Colonic mucosa (tissue), 4 donors: ENCODE measurements around the gene TMPRSS3. TPM values are rescaled to one million over a fixed set of nuclear protein-coding genes. Genes with fewer than 3 reads are reported as not detected.

Source experiments
- DNase-seq: peaks from one replicate; pipeline ENCODE4 v3.0.0-alpha.2; 2020
- H3K27ac ChIP-seq: fragments of 200-600 bp; one replicate; pipeline ENCODE4 v1.8.0; 2021
- H3K27me3 ChIP-seq: fragments of 200-600 bp; one replicate; pipeline ENCODE4 v1.8.0; 2021
- H3K36me3 ChIP-seq: fragments of 200-600 bp; one replicate; pipeline ENCODE4 v1.8.0; 2021
- H3K4me1 ChIP-seq: fragments of 200-600 bp; one replicate; pipeline ENCODE4 v1.8.0; 2021; ENCODE audit warnings: mild to moderate bottlenecking
- H3K4me3 ChIP-seq: fragments of 200-600 bp; one replicate; pipeline ENCODE4 v1.8.0; 2021
- H3K9ac ChIP-seq, 2 donors: one replicate each; pipeline ENCODE4 v1.7.0; 2013; ENCODE audit warnings: control low read depth in 2 of 2, low read depth in 2 of 2, low read length in 2 of 2
- H3K9me3 ChIP-seq: fragments of 200-600 bp; one replicate; pipeline ENCODE4 v1.8.0; 2021
- CTCF ChIP-seq: fragments of 200-600 bp; IDR thresholded peaks from one replicate; pipeline ENCODE4 v1.8.0; 2022; ENCODE audit warnings: antibody characterized with exemption, mild to moderate bottlenecking
- intact Hi-C: fragments of 100-400 bp; cut with DNase I; formaldehyde crosslinking; loops from one replicate; pipeline ENCODE4 v1.14.1; 2022
- total RNA-seq, 2 donors: library from RNA; stranded (reverse); fragmentation: NEBNext Ultra II Directional in 1 of 2; extraction: Animal tissue kit (Norgen Biotek cat#: 25700) in 1 of 2; gene quantifications; one replicate each; pipeline ENCODE4 v1.2.1, GENCODE V29; 2021
- donor health status: healthy.
- donor health status: DM: no; HTN: no; CAD: no.
- donor health status: DM: no; HTN: no; CAD: no.

Gene TMPRSS3
- 1 to 10 TPM in 1 of 2 donors, under 1 TPM in 1; 0.82 to 1.2 TPM for total RNA-seq

- no peaks in the 10 kb centered on the region for H3K9me3 ChIP-seq
- H3K4me3 ChIP-seq = no peak within 1 kb of the TSS
- H3K36me3 ChIP-seq = no peaks in the 10 kb centered on the region
- H3K27ac ChIP-seq = no peak within 1 kb of the TSS
- DNase-seq = no peak
- no peak for TF ChIP-seq CTCF
- intact Hi-C loops = no loop called here
- no peak within 1 kb of the TSS for H3K9ac ChIP-seq
- H3K4me1 ChIP-seq = no peaks in the 10 kb centered on the region
- no peaks in the 10 kb centered on the region for H3K27me3 ChIP-seq
Observed at GRCh38 chr21:42395905-42396651, at the start of gene TMPRSS3. Gene TMPRSS3 (minus strand): TSS chr21:42396052. CDS start chr21:42395417, 635 bp downstream.

- H3K9ac ChIP-seq = no peak overlapping the region
- H3K4me3 ChIP-seq = no peak overlapping the region
- H3K27me3 ChIP-seq = no peaks in the 10 kb centered on the region
- no peak for TF ChIP-seq CTCF
- H3K9me3 ChIP-seq = no peaks in the 10 kb centered on the region
- no peaks in the 10 kb centered on the region for H3K36me3 ChIP-seq
- H3K4me1 ChIP-seq = no peaks in the 10 kb centered on the region
- intact Hi-C loops = loop anchor here (5.0 kb wide), 1 partner anchor 63 kb away; no protein-coding TSS in a partner anchor
- no peak for DNase-seq
- H3K27ac ChIP-seq = no peak overlapping the region
Observed at GRCh38 chr21:42445311-42445710, 49.5 kb upstream of the TMPRSS3 start.

GRCh38 chr21:42444745-42445059 is 48.9 kb upstream of the TMPRSS3 start:
- no peak overlapping the region for H3K9ac ChIP-seq
- H3K9me3 ChIP-seq = no peaks in the 10 kb centered on the region
- H3K36me3 ChIP-seq = no peaks in the 10 kb centered on the region
- H3K27me3 ChIP-seq = no peaks in the 10 kb centered on the region
- no peaks in the 10 kb centered on the region for H3K4me1 ChIP-seq
- no peak for DNase-seq
- no peak for TF ChIP-seq CTCF
- no peak overlapping the region for H3K27ac ChIP-seq
- no peak overlapping the region for H3K4me3 ChIP-seq
- intact Hi-C loops = loop anchor here (5.0 kb wide), 1 partner anchor 62 kb away; no protein-coding TSS in a partner anchor

DNA sequence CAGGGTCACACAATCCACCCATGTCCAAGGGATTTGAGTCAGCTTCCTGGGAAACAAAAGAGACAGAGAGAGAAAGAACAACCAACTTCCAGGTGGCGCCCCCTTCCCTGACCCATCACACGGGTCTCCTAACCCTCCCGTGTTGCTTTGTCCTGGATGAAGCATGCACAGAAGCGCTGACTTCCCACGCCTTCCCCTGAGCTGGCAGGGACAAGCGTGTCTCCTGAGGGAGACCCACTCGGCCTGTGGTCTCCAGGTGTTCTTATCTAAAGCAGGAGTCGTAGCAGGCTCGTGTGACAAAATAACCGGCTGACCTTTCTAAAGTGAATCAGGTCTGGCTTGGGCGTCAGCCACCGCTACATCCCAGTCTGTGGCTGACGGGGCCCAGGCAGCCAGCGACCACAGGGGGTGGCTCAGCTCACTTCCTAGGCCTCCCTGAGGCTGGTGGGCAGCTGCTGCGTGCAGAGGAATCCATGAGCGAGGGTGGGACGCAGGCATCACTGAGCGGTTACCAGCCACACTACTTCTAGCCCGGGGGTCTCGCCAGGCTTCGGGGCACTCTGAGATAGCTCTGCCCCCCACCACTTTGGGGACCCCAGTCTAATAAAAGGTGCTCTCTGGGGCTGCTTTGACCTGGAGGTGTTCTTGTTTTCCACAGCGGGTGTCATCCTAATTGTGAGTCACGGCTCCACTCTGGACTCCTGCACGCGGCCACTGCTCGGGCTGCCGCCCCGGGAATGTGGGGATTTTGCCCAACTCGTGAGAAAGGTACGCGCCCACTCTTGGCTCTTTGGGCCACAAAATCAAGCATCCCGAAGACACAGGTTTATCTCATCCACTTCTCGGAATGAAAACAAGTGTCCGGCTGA is 48.3 kb upstream of the TMPRSS3 start:
- H3K4me1 ChIP-seq = no peaks in the 10 kb centered on the region
- intact Hi-C loops = no loop called here
- TF ChIP-seq CTCF = no peak
- H3K27ac ChIP-seq = no peak overlapping the region
- DNase-seq = no peak
- no peaks in the 10 kb centered on the region for H3K27me3 ChIP-seq
- H3K36me3 ChIP-seq = no peaks in the 10 kb centered on the region
- H3K9ac ChIP-seq = no peak overlapping the region
- no peaks in the 10 kb centered on the region for H3K9me3 ChIP-seq
- no peak overlapping the region for H3K4me3 ChIP-seq

- no peaks in the 10 kb centered on the region for H3K9me3 ChIP-seq
- no peaks in the 10 kb centered on the region for H3K4me1 ChIP-seq
- no peaks in the 10 kb centered on the region for H3K36me3 ChIP-seq
- DNase-seq = no peak
- no peak for TF ChIP-seq CTCF
- H3K27ac ChIP-seq = no peak overlapping the region
- no peak overlapping the region for H3K4me3 ChIP-seq
- H3K9ac ChIP-seq = no peak overlapping the region
- H3K27me3 ChIP-seq = no peaks in the 10 kb centered on the region
- intact Hi-C loops = no loop called here
Observed at GRCh38 chr21:42443181-42443785, 47.4 kb upstream of the TMPRSS3 start.
